DMS79 treated with DMSO at 0.1 percent for 48 hours (cell line): ENCODE data around the gene SEC14L5.

Source experiments
- DNase-seq: peaks from one replicate; lab custom pipeline; 2025; lab: John Stamatoyannopoulos, UW

Gene SEC14L5

GRCh38 chr16:5011637-5012036, 53.5 kb downstream of the SEC14L5 start:
- DNase-seq, result no peak

GRCh38 chr16:5012887-5013286, 54.8 kb downstream of the SEC14L5 start:
- DNase-seq, result no peak

- no peak for DNase-seq
These were observed 57.2 kb downstream of the SEC14L5 start for GRCh38 chr16:5015351-5015750.

GRCh38 chr16:5015887-5016286, 57.8 kb downstream of the SEC14L5 start:
- DNase-seq, result no peak

- DNase-seq, result no peak
These were observed 59.0 kb downstream of the SEC14L5 start for GRCh38 chr16:5016967-5017677.

- no peak for DNase-seq
These were observed 59.5 kb downstream of the SEC14L5 start for GRCh38 chr16:5017678-5017969.

- DNase-seq, result no peak
These were observed 60.7 kb downstream of the SEC14L5 start for GRCh38 chr16:5018793-5019192.

- no peak for DNase-seq
These were observed 61.6 kb downstream of the SEC14L5 start for GRCh38 chr16:5019775-5020174.

- no peak for DNase-seq
These were observed 62.4 kb downstream of the SEC14L5 start for GRCh38 chr16:5020551-5020950.

GRCh38 chr16:5022521-5022920, 64.4 kb downstream of the SEC14L5 start:
- no peak for DNase-seq

- DNase-seq, result peak; percentile 80
These were observed 66.5 kb downstream of the SEC14L5 start for GRCh38 chr16:5024632-5025031.

- DNase-seq, result peak; percentile 72
These were observed 67.1 kb downstream of the SEC14L5 start for GRCh38 chr16:5025171-5025632.

GRCh38 chr16:5026664-5027063, 68.5 kb downstream of the SEC14L5 start:
- DNase-seq, result no peak

GRCh38 chr16:5027086-5027485, 69.0 kb downstream of the SEC14L5 start:
- no peak for DNase-seq

- no peak for DNase-seq
These were observed 69.6 kb downstream of the SEC14L5 start for GRCh38 chr16:5027575-5028235.

GRCh38 chr16:5028950-5029475, 70.9 kb downstream of the SEC14L5 start:
- no peak for DNase-seq

- DNase-seq, result no peak
These were observed 72.2 kb downstream of the SEC14L5 start for GRCh38 chr16:5030251-5030870.

GRCh38 chr16:5031601-5032000, 73.5 kb downstream of the SEC14L5 start:
- DNase-seq, result no peak

GRCh38 chr16:5032748-5033167, 74.6 kb downstream of the SEC14L5 start:
- DNase-seq, result no peak

- peak; percentile 43 for DNase-seq
These were observed 75.4 kb downstream of the SEC14L5 start, which contains the start of gene NAGPA for GRCh38 chr16:5033256-5034166. Gene NAGPA (minus strand): TSS chr16:5033935. CDS start chr16:5033914, 21 bp downstream.

GRCh38 chr16:5034167-5034523, 76.0 kb downstream of the SEC14L5 start:
- DNase-seq, result no peak

- DNase-seq, result no peak
These were observed 77.7 kb downstream of the SEC14L5 start for GRCh38 chr16:5035909-5036227.
